Activated CD8-positive, alpha-beta memory T cell treated with anti-CD3 and anti-CD28 coated beads, Interleukin-2, amount 50 U/mL, for 4 hours (primary cell): ENCODE data around the gene TBR1.

Experiments used
- DNase-seq: peaks from one replicate; pipeline ENCODE4 v3.0.0-alpha.2; 2020

Gene TBR1

DNA sequence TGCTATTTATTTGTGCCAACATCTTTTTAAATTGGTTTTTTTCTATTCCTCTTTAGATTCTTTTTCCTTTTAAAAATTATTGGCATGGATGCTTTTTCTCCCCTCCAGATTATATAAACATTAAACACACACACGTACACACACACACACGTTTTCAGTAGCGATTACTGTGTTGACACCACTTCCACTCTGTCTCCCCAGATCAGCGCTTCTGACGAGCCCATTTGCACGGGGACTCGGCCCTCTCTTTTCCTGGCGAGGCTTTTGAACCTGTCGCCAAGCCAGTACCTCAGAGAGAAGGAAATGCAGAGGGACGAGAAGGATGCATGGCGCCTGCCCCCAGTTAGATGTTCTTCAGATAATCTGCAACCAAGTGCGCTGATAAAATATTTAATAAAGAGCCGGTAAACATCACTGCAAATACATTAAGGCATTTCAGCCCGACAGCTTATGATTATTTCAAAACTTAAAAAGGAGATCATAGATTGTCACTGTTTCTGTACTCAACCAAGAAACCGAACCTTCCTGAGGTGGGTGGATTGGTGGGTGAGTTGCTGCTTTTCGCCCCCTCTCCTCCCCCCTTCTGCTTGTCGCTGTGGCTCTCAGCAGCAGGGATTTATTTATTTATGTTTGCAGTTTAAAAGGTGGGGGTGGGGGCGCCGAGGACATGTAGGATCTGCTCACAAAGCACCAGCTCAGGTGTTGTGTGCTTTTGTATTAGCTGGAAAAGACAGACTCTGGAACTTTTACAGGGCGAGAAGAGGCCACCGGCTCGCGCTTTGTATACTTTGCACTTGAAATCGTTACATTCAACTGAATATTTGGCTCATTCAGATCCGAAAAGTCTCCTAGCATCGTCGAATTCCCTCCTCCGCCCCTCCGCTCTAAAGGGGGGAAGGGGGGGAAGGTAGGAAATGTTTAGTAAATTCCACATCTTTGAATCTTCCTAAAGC, 787 bp upstream of the TBR1 start:
- no peak for DNase-seq

DNA sequence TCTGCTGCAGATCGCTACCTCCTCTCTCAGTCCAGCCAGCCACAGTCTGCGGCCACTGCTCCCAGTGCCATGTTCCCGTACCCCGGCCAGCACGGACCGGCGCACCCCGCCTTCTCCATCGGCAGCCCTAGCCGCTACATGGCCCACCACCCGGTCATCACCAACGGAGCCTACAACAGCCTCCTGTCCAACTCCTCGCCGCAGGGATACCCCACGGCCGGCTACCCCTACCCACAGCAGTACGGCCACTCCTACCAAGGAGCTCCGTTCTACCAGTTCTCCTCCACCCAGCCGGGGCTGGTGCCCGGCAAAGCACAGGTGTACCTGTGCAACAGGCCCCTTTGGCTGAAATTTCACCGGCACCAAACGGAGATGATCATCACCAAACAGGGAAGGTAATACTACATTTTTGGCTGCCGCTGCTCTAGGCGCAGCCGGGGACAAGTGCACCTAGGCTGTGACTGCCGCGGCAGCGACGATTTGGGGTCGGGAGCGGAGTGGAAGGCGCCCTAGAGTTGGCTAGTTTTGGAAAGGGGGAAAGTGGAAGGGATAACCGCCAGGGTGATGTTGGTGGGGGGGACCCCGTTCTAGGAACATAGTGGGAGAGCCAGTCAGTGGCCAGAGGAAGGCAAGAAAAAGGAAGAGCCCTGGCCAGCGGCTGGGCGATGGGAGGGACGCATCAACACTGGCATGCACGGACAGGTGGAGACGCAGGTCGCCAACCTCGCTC, 776 bp downstream of the TBR1 start:
- DNase-seq, result no peak

DNA sequence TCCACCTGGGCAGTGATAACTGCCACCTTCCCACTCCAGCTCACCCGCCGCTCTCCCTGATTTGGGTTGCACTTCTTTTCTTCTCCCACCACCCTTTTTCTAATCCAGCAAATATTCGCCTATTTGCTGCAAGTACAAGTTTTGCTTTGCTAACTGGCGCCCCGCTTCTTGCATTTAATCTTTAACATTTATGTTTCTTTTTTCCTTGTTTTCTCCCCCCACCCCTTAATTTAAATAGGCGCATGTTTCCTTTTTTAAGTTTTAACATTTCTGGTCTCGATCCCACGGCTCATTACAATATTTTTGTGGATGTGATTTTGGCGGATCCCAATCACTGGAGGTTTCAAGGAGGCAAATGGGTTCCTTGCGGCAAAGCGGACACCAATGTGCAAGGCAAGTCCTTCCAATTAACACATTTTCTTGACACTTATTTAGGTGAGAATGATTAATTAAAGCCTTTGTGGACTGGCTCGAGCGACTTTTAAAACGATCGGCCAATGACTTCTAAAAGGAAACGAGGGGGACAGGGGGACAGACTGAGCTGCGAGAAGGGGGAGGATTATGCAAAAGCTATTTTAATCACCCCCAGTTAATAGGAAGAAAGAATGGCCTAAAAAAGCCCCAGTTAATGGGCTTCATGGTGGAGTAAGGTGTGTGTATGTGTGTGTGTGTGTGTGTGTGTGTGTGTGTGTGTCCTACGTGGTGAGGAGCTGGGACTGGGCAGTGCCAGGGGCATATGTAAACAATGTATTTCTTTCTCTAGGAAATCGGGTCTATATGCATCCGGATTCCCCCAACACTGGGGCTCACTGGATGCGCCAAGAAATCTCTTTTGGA, 1.6 kb downstream of the TBR1 start:
- DNase-seq, result no peak

DNA sequence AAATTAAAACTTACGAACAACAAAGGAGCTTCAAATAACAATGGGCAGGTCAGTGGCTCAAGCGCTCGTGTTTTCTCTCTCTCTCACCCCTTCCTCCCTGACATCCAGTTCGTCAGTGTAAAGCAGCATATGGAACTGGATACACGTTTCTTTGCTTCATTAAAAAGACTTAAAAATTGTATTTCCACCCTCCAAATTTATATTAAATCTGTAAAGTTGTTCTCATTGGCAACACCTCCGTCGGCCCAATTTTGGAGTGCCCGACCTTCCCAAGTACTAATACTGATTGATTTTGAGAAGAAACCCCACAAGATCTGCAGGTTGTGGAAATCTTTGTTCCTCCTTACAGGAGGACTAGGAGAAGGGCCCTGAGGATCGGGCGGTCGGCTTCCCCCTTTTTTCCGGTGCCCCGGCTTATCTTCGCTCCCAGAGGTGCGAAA, 2.2 kb downstream of the TBR1 start:
- DNase-seq, result no peak

DNA sequence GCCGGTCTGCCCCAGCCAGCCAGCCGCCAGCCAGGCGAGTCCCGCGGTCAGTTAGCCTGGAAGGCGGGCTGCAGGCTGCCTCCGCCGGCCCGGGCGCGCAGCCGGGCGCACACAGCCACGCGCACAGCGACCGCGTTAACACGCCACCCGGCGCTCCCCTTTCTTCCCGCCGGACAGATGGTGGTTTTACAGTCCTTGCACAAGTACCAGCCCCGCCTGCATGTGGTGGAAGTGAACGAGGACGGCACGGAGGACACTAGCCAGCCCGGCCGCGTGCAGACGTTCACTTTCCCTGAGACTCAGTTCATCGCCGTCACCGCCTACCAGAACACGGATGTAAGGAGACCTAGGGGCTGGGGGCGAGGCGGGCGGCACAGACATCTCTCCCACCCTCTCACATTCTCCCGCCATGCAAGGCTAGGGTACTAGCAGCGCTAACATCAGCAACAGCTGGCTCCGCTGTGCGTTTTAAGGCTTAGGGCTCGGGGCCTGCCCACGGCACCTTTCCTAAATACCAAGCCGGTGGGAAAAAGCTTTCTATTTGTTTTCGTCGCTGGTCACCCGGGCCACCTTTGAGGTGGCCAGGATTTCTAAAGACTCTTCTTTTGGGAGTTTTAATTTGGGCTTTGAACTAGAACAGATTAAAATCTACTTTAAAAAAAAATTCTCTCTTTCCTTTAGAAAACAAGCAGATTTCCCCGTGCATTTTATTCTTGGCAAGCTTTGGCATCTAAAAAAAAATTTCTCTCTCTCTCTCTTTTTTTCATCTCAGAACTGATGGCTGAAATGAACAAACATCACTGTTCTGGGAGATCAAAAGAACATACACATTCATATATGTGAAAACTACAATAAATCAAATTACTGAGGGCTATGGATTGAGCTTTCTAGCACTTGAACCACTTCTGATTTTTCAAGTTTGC, 2.9 kb downstream of the TBR1 start:
- DNase-seq, result no peak

DNA sequence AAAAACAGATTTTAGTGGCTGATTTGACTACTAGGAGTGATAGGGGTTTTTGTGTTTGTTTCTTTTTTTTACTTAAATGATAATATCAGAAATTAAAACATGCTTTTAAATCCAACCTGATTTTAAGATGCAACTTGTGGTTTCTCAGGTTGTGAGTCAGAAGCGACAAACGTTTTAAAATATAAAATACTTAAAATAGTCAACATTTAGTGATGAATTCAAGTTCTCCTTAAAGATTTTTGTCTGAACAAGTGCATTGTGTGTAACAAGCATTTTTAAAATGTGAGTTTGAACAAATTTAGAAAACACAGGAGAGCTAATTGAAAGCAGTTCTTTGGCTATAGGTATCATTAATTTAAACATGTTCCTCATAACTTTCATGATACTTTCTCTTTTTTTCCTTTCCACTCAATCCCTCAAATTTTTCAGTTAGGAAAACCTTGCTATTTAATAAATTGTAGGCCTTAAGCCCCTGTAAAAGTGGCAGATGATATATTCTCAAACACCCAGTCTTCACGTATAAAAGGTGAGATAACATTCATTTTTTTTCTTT, 3.6 kb downstream of the TBR1 start:
- no peak for DNase-seq

DNA sequence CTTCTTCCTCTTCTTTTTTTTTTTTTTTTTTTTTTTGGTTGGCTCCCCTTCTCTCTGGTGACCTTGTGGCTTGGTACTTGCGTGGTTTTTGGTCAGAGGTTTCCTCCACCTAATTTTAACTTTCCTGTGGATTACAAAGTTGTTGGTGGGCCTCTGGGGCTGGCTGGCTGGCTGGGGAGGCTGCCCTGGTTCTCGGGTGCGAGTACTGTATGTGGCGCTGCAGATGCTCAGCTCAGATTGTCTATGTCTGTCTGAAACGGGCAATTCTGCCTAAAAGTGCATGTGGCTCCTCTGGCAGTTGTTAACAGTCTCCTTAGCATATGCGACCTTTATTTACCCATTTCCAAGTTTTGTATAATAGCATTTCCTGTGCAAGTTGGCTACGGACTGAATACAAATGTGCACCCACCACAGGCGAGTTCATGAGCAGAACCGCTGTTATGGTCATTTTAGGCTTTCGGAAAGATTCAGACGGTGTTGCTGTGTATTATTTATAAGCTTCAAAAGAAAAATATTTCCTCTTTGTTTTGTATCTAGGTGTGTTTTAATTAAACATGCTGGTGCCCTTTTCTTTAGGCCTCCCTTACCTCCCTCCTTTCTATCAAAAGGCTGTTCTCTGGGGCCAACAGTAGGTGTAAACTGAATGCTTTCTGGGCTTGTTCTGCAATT, 4.4 kb downstream of the TBR1 start:
- DNase-seq, result no peak

DNA sequence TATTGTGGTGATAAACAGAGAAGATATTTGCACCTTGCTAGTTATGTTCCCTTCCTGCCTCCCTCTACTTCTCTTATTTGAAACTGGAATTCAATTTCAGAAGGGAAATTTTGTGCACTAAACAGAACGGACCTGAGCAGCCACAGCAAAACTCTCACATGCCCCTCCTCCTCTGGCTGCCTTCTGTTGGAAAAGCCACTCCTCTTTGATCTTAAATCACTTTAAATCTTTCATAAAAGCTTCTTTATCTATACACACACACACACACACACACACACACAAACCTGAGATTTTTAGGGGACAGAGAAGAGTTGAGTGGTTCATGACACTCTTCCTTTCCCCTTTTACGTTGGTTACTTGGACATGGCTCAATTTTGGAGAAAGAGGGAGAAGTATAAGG, 5.6 kb downstream of the TBR1 start:
- DNase-seq, result no peak

DNA sequence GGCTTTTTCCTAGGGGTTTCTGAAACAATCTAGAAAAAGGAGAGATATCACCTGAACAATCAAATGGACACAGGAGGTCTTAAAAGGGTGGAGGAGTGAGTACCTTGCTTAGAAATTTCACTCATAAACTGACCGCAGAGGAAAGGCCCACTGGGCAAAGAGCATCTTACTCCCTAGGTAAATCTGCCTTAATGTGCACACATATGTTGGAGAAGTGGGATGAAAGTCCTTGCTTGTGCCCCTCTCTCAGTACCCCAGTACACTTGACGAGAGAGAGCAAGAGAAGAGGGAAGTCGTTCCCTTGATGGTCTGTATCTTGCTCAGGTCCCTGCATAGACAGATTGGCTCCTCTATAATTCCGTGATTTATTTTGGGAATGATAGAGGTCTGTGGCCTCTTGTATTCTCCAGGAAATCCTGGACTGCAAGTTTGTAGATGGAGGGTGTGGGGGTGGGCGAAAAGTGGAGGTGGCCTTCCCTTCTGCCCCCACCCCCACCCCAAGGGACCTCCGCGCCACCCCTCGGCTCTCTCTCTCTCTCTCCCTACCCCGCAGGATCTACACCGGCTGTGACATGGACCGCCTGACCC, 6.8 kb downstream of the TBR1 start:
- DNase-seq, result no peak

DNA sequence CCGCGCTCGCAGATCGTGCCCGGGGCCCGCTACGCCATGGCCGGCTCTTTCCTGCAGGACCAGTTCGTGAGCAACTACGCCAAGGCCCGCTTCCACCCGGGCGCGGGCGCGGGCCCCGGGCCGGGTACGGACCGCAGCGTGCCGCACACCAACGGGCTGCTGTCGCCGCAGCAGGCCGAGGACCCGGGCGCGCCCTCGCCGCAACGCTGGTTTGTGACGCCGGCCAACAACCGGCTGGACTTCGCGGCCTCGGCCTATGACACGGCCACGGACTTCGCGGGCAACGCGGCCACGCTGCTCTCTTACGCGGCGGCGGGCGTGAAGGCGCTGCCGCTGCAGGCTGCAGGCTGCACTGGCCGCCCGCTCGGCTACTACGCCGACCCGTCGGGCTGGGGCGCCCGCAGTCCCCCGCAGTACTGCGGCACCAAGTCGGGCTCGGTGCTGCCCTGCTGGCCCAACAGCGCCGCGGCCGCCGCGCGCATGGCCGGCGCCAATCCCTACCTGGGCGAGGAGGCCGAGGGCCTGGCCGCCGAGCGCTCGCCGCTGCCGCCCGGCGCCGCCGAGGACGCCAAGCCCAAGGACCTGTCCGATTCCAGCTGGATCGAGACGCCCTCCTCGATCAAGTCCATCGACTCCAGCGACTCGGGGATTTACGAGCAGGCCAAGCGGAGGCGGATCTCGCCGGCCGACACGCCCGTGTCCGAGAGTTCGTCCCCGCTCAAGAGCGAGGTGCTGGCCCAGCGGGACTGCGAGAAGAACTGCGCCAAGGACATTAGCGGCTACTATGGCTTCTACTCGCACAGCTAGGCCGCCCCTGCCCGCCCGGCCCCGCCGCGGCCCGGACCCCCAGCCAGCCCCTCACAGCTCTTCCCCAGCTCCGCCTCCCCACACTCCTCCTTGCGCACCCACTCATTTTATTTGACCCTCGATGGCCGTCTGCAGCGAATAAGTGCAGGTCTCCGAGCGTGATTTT, 7.6 kb downstream of the TBR1 start:
- no peak for DNase-seq

DNA sequence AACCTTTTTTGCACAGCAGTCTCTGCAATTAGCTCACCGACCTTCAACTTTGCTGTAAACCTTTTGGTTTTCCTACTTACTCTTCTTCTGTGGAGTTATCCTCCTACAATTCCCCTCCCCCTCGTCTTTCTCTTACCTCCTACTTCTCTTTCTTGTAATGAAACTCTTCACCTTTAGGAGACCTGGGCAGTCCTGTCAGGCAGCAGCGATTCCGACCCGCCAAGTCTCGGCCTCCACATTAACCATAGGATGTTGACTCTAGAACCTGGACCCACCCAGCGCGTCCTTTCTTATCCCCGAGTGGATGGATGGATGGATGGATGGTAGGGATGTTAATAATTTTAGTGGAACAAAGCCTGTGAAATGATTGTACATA, 8.3 kb downstream of the TBR1 start:
- DNase-seq, result no peak

DNA sequence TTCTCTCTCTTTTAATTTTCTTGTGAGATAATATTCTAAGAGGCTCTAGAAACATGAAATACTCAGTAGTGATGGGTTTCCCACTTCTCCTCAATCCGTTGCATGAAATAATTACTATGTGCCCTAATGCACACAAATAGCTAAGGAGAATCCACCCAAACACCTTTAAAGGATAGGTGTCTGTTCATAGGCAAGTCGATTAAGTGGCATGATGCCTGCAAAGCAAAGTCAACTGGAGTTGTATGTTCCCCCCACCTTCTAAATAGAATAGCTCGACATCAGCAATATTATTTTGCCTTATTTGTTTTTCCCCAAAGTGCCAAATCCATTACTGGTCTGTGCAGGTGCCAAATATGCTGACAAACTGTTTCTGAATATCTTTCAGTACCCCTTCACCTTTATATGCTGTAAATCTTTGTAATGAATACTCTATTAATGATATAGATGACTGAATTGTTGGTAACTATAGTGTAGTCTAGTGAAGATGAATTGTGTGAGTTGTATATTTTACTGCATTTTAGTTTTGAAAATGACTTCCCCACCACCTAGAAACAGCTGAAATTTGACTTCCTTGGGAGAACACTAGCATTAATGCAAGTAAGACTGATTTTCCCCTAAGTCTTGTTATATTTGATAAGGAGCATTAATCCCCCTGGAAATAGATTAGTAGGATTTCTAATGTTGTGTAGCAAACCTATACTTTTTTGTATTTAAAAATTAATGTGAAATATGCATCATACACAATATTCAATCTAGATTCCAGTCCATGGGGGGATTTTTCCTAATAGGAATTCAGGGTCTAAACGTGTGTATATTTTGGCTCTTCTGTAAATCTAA, 9.0 kb downstream of the TBR1 start:
- DNase-seq, result no peak

DNA sequence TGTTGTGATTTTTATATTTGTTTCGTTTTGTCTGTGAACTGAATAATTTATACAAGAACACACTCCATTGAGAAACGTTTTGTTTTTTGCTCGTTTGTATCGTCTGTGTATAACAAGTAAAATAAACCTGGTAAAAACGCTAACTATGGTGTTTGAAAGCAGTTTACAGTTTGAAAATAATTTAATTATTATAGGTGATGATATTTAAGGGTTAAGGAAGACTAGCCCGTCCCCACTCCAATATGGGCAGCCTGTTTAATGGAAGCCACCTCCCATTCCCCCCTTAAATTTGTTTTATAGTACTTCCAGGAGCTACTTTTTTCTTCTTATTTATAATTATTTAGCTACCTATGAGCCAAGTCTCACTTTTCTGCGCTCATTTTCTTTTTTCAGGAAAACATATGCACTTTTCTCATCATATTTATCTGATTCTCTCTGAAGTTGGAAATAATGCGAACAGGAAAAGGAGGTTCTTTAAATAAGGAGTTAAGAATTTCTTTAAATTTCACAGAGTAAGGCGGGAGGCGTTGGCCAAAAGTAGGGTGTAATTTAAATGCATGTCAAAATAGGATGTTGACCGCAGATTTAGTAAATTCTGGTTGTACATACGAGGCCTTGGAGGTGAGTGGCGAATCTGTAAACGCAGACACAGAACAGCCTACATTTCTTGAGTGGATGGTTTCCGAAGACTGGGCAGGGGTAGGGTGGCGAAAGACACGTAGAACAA, 9.8 kb downstream of the TBR1 start:
- no peak for DNase-seq

DNA sequence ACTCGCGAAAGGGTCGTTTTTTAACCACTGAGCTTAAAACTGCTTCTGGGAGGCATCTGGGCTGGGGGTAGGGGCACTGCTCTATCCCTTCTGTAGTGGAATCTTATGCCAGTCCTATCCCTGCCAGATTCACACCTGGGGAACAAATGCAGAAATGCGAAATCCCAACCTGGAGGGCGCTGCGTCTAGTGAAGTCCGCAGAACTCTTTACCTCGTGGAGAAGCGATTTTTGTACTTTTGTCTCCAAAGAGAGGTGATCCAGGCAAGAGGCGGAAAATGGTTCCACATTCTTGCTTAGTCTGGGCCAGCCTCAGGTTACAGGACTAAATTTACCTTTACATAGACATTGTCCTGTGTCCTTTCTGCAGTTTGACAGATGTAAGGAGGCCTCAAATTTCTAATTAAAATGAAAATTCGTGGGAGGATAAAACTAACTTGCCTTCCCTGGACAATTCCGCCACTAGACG, 10.4 kb downstream of the TBR1 start:
- DNase-seq, result no peak

DNA sequence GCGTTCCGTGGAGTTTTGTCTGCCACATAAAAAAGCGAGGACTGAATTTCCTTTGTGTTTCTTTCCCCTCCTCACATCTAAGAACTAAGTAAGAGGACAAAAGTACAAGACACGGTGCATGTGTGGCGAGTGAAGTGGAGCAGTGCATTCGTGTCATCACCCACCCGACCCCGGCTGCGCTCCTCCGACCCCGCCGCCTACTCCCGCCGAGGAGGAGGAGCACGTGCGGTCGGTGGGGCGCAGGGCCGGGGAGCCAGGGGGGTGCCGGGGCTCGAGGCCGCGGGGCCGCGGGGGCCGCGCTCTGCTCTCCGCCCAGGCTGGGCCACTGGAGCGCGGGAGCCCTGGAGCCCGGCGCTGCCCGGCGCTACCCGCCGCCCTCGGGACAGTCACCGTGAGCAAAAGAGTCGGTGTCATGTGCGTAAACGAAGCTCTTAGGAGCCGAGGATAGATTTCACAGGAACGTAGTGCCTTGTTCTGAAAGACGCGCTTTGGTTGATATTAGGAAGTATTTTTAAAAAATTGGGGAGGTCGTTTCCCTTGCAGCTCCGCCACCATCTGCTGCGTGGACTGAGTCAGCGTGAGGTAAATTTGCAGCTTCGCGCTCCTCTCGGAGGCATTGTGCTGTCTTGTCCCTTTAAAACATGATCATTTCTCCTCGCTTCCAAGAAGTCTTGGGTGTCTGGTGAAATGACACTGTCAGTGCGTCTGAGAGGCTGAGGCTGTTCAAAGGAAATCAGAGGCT, 11.0 kb downstream of the TBR1 start:
- no peak for DNase-seq

DNA sequence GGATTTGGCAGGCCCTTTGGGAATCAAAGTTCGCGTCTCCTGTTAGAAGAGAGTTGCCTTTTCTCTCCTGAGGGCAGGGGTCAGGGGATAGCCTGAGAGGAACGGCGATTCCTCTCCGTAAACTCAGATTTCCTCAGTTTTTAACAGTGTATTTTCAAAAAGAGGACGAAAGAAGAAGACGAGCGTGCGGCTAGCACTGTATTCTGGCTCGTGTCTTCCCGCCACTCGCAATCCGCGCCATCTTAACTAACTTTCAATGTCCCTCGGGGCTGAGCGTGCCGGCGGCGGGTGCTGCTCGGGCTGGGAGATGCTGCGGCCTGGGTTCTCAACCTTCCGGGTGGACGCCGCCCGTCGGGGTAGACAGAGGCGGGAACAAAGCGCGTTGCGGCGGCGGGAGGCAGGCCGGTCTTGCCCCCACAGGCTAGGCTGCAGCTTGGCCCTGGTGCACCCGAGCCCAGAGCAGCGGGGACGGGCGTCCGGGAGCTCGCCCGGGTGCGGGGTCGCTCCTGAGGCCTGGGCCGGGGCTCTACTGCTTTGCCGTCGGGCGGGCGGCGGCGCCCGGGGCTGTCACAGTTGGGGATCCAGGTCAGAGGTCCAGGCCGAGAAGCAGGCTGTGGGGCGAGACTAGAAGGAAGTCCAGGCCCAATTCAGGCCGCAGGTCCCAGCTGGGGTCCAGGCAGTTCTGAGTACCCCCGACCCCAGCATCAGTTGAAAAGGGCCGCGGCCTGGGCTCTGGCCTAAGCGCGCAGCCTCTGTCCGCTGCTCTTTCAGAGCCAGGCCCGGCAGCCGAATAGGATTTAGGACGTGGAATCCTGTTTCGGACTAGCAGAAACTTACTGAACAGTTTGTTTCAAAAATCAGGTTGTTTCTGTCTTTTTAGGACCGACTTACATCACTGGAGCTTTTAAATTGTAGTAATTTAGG, 11.8 kb downstream of the TBR1 start:
- DNase-seq, result no peak
